ENCODE data around the gene GPR84.

Gene GPR84

GRCh38 chr12:54398995-54399793 lies 34.9 kb upstream of the GPR84 start:
- H3K36me3 ChIP-seq (ENCODE audit: control insufficient read depth, insufficient read depth, low read length) = no peaks in the 10 kb centered on the region
- no peaks in the 10 kb centered on the region for H3K9me3 ChIP-seq (ENCODE audit: control insufficient read depth, low read length)
- H3K27me3 ChIP-seq (ENCODE audit: control insufficient read depth, insufficient read depth, low read length) = no peaks in the 10 kb centered on the region
- no peak overlapping the region for H3K4me3 ChIP-seq (ENCODE audit: low read length)
- H3K4me1 ChIP-seq (ENCODE audit: control insufficient read depth, insufficient read depth, low read length) = no peaks in the 10 kb centered on the region
- no peak overlapping the region for H3K9ac ChIP-seq (ENCODE audit: low read length)

- Histone ChIP-seq H3K27me3 (ENCODE audit: control insufficient read depth, insufficient read depth, low read length) (no peaks in the 10 kb centered on the region), H3K9me3 (ENCODE audit: control insufficient read depth, low read length) (no peaks in the 10 kb centered on the region), H3K36me3 (ENCODE audit: control insufficient read depth, insufficient read depth, low read length) (no peaks in the 10 kb centered on the region), H3K4me3 (ENCODE audit: low read length) (no peak overlapping the region), H3K4me1 (ENCODE audit: control insufficient read depth, insufficient read depth, low read length) (no peaks in the 10 kb centered on the region), H3K9ac (ENCODE audit: low read length) (no peak overlapping the region)
Observed at GRCh38 chr12:54398218-54398617, 33.9 kb upstream of the GPR84 start.

DNA sequence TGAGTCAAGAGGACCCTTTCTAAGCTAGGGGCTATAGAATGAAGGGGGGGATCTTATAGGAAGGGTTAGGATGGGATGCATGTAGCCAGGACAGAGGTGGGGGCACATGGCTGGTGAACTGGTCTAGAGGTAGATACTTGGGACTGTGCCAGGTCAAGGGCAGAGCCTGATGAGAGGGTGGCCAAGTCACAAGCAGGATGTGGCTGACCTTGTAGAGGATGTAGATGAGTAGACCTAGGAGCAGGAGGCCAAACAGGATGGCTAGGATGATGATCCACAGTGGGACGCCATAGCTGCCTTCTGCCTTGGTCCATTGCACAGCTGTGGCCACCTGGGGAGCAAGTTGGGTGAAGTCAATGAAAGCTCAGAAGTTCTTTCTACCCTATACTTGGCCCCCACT lies 32.9 kb upstream of the GPR84 start:
- Histone ChIP-seq H3K9me3 (ENCODE audit: control insufficient read depth, low read length) (no peaks in the 10 kb centered on the region), H3K4me3 (ENCODE audit: low read length) (no peak overlapping the region), H3K4me1 (ENCODE audit: control insufficient read depth, insufficient read depth, low read length) (no peaks in the 10 kb centered on the region), H3K9ac (ENCODE audit: low read length) (no peak overlapping the region), H3K36me3 (ENCODE audit: control insufficient read depth, insufficient read depth, low read length) (no peaks in the 10 kb centered on the region), H3K27me3 (ENCODE audit: control insufficient read depth, insufficient read depth, low read length) (no peaks in the 10 kb centered on the region)

DNA sequence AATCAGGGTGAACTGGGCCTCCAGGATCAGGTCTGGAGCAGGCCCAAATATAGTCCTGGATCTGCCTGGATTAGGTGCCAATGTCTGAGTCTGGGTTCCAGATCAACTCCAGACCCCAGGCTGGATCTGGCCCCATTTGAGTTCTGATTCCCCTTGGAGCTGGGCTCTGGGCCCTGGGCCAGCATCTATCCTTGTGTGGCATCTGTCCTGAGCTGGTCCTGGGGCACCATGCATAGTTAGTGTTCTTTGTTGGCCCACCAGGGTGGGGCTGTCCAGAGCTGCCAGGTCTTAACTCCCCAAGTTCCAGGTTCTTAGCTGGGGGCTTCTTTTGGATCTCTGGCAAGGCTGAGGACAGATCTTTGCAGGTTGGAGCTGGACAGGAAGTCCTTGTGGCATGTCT lies 31.3 kb upstream of the GPR84 start:
- no peaks in the 10 kb centered on the region for H3K36me3 ChIP-seq (ENCODE audit: control insufficient read depth, insufficient read depth, low read length)

DNA sequence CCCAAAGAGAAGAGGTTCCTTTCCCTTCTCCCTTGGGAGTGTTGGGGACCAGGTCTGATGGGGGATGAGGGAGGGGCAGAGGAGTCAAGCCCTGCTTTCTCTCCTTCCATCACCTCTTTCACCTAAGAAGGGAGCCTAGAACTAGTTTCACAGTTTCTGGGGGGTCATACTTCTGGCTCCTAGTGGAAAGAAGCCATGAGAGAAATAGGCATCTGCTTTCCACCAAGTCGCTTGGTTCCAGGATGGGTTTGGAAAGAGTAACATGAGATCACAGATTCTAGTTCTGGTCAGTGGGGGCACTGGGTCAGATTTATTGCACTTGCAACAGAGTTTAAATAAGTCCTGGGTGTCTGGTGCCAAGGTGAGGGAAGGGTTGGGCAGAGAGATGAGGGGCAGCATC lies 30.7 kb upstream of the GPR84 start:
- no peaks in the 10 kb centered on the region for H3K36me3 ChIP-seq (ENCODE audit: control insufficient read depth, insufficient read depth, low read length)
- no peaks in the 10 kb centered on the region for H3K4me1 ChIP-seq (ENCODE audit: control insufficient read depth, insufficient read depth, low read length)
- H3K9me3 ChIP-seq (ENCODE audit: control insufficient read depth, low read length) = no peaks in the 10 kb centered on the region
- no peak overlapping the region for H3K4me3 ChIP-seq (ENCODE audit: low read length)
- H3K27me3 ChIP-seq (ENCODE audit: control insufficient read depth, insufficient read depth, low read length) = peaks cover 4% of the 10 kb centered on the region
- no peak overlapping the region for H3K9ac ChIP-seq (ENCODE audit: low read length)

More for the DNA sequence above, 31.3 kb upstream of the GPR84 start:
- H3K27me3 ChIP-seq (ENCODE audit: control insufficient read depth, insufficient read depth, low read length) = peaks cover 4% of the 10 kb centered on the region
- H3K9me3 ChIP-seq (ENCODE audit: control insufficient read depth, low read length) = no peaks in the 10 kb centered on the region
- no peaks in the 10 kb centered on the region for H3K4me1 ChIP-seq (ENCODE audit: control insufficient read depth, insufficient read depth, low read length)
- H3K9ac ChIP-seq (ENCODE audit: low read length) = no peak overlapping the region
- H3K4me3 ChIP-seq (ENCODE audit: low read length) = no peak overlapping the region

- H3K9me3 ChIP-seq (ENCODE audit: control insufficient read depth, low read length) = no peaks in the 10 kb centered on the region
- no peaks in the 10 kb centered on the region for H3K4me1 ChIP-seq (ENCODE audit: control insufficient read depth, insufficient read depth, low read length)
- no peaks in the 10 kb centered on the region for H3K36me3 ChIP-seq (ENCODE audit: control insufficient read depth, insufficient read depth, low read length)
- H3K27me3 ChIP-seq (ENCODE audit: control insufficient read depth, insufficient read depth, low read length) = peaks cover 4% of the 10 kb centered on the region
- H3K4me3 ChIP-seq (ENCODE audit: low read length) = no peak overlapping the region
- H3K9ac ChIP-seq (ENCODE audit: low read length) = no peak overlapping the region
Observed at GRCh38 chr12:54394281-54394719, 30.0 kb upstream of the GPR84 start.

- peaks cover 4% of the 10 kb centered on the region for H3K27me3 ChIP-seq (ENCODE audit: control insufficient read depth, insufficient read depth, low read length)
- no peaks in the 10 kb centered on the region for H3K36me3 ChIP-seq (ENCODE audit: control insufficient read depth, insufficient read depth, low read length)
- no peaks in the 10 kb centered on the region for H3K4me1 ChIP-seq (ENCODE audit: control insufficient read depth, insufficient read depth, low read length)
- no peak overlapping the region for H3K4me3 ChIP-seq (ENCODE audit: low read length)
- no peaks in the 10 kb centered on the region for H3K9me3 ChIP-seq (ENCODE audit: control insufficient read depth, low read length)
- no peak overlapping the region for H3K9ac ChIP-seq (ENCODE audit: low read length)
Observed at GRCh38 chr12:54393743-54394142, 29.5 kb upstream of the GPR84 start.

DNA sequence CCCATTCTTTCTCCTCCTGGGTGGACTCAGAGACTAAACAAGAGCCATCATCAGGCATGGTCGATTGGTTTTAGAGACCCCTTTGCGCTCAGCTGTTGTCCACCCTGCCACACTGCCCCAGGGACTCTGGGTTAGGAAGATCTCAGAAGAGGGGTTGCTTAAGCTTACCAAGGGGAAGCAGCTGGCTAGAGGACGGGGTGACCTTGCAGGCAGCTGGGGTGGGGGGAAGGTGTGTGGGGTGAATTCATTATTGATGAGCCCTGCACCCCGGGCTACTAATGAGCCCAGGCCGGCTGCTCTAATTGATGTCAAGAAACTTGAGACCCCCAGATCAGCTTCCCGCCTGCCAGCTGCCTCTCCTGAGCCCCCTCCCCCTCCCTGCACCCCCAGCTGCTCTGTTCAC lies 28.9 kb upstream of the GPR84 start:
- H3K9me3 ChIP-seq (ENCODE audit: control insufficient read depth, low read length) = no peaks in the 10 kb centered on the region
- H3K4me3 ChIP-seq (ENCODE audit: low read length) = no peak overlapping the region
- H3K9ac ChIP-seq (ENCODE audit: low read length) = no peak overlapping the region
- peaks cover 4% of the 10 kb centered on the region for H3K27me3 ChIP-seq (ENCODE audit: control insufficient read depth, insufficient read depth, low read length)
- no peaks in the 10 kb centered on the region for H3K4me1 ChIP-seq (ENCODE audit: control insufficient read depth, insufficient read depth, low read length)
- no peaks in the 10 kb centered on the region for H3K36me3 ChIP-seq (ENCODE audit: control insufficient read depth, insufficient read depth, low read length)

DNA sequence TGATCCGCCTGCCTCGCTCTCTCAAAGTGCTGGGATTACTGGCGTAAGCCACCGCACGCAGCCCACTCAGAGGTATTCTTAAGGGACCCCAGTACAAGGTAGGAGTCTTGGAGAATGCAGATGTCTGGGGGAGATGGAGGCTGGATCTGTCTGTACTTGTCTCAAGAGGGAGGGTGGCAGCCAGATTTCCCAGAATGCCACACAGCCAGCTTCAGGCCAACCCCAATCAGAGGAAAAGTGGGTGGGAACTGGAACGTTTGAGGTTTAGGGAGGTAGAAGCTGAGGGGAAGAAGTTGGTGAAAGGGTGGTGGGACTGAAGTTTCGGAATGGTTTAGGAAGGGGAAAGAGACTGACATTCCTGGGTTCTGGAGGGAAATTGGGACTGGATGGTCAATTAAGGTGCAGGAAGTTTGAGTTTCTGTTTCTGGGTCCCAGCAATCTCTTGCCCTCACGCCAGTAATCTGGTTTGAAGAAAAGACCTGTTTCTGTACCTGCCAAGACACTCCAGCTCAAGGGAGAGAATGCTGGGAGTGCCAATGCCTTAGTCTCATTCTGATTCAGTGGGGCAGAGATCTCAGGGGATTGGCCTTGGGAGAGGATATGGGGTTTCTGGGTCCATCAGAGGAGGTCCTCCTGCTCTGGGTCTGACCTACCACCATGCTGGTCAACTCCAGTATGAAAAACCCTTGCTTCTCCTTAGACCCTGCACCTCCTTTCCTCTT lies 28.4 kb upstream of the GPR84 start:
- Histone ChIP-seq H3K27me3 (ENCODE audit: control insufficient read depth, insufficient read depth, low read length) (peaks cover 4% of the 10 kb centered on the region), H3K9ac (ENCODE audit: low read length) (no peak overlapping the region), H3K36me3 (ENCODE audit: control insufficient read depth, insufficient read depth, low read length) (no peaks in the 10 kb centered on the region), H3K4me1 (ENCODE audit: control insufficient read depth, insufficient read depth, low read length) (no peaks in the 10 kb centered on the region), H3K9me3 (ENCODE audit: control insufficient read depth, low read length) (no peaks in the 10 kb centered on the region), H3K4me3 (ENCODE audit: low read length) (no peak overlapping the region)

DNA sequence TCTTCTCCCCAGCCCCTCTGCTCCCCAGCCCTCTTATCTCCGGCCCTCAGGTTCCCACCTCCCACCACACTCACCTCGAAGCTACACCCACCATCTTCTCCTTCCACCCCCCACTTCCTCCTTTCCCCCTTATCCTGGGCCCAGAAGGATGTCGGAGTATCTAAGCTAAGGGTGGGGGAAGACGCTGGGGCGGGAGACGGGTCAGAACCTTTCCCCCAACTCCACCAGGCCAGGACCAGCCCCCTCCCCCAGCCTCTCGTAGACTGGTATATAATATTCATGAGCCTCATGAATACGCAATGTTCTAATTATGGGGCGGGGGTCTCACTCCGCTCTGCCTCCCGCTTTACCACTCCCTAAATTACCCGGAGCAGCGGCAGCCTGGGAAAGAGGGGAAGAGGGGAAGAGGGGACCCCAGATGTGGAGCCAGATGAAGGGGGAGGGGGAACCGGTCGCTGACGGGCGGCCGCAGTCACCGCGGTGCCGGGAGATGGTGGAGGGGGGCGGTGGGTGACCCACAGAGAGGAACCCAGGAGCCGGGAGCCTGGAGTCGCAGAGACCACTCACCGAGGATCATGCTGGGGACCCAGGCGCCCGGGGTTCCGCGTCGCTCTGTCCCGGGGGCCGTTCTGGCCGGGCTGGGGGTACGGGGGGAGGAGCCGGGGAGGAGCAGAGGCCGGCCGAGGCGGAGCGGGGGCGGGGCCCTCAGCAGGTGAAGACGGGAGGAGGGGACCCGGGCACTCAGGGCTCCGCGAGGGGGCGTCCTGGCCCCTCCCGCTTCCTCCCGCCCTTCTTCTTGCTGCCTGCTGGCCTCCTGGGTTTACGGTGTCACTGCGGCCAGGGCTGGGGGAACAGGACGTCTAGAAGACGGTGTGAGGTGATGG lies 26.6 kb upstream of the GPR84 start:
- Histone ChIP-seq H3K9me3 (ENCODE audit: control insufficient read depth, low read length) (no peaks in the 10 kb centered on the region), H3K9ac (ENCODE audit: low read length) (no peak overlapping the region), H3K27me3 (ENCODE audit: control insufficient read depth, insufficient read depth, low read length) (peaks cover 4% of the 10 kb centered on the region), H3K4me3 (ENCODE audit: low read length) (no peak overlapping the region), H3K36me3 (ENCODE audit: control insufficient read depth, insufficient read depth, low read length) (no peaks in the 10 kb centered on the region), H3K4me1 (ENCODE audit: control insufficient read depth, insufficient read depth, low read length) (peaks cover 6% of the 10 kb centered on the region)

GRCh38 chr12:54390176-54390667 lies 25.9 kb upstream of the GPR84 start:
- H3K4me3 ChIP-seq (ENCODE audit: low read length) = no peak overlapping the region
- H3K4me1 ChIP-seq (ENCODE audit: control insufficient read depth, insufficient read depth, low read length) = peaks cover 6% of the 10 kb centered on the region
- no peak overlapping the region for H3K9ac ChIP-seq (ENCODE audit: low read length)

More at GRCh38 chr12:54390176-54390667, 25.9 kb upstream of the GPR84 start:
- Histone ChIP-seq H3K9me3 (ENCODE audit: control insufficient read depth, low read length) (no peaks in the 10 kb centered on the region), H3K36me3 (ENCODE audit: control insufficient read depth, insufficient read depth, low read length) (no peaks in the 10 kb centered on the region), H3K27me3 (ENCODE audit: control insufficient read depth, insufficient read depth, low read length) (peaks cover 4% of the 10 kb centered on the region)

Data from mucosa of stomach (tissue), 1 donor.